ENCODE measurements around the gene DTNB.

- no peak for TF ChIP-seq CTCF (IDR thresholded peaks at IDR 0.05)
- no peak for TF ChIP-seq POLR2A (IDR thresholded peaks at IDR 0.05)
These were observed 126.5 kb downstream of the DTNB start for GRCh38 chr2:25546852-25547251.
